ENCODE data around the gene IFT88.

Gene IFT88

DNA sequence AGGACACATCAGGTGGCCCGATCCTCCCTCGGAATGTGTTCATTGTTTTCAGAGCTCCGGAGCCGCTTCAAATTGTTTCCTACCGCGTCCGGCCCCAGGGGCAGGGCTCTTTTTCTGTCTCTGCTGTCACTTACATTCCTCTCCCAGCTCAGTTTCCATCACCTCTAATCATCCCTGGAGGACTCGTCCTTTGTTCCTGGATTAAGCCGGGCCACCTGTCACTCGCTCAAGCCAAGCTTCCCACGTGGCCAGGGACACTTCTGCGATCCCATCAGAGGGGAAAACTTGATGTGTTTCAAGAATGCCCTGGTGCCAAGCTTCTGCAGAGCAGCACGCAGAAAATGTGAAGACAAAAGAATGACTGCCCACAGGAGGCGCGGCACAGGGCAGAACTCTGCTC is 150.0 kb downstream of the IFT88 start:
- TF ChIP-seq ZNF274 (IDR thresholded peaks at IDR 0.05; ENCODE audit: low read depth, low read length), result no peak
- no peak overlapping the region for H3K4me3 ChIP-seq (ENCODE audit: low read length)

- no peak overlapping the region for H3K4me3 ChIP-seq (ENCODE audit: low read length)
- TF ChIP-seq ZNF274 (IDR thresholded peaks at IDR 0.05; ENCODE audit: low read depth, low read length), result no peak
Measured at GRCh38 chr13:20717581-20718542, 150.9 kb downstream of the IFT88 start.

DNA sequence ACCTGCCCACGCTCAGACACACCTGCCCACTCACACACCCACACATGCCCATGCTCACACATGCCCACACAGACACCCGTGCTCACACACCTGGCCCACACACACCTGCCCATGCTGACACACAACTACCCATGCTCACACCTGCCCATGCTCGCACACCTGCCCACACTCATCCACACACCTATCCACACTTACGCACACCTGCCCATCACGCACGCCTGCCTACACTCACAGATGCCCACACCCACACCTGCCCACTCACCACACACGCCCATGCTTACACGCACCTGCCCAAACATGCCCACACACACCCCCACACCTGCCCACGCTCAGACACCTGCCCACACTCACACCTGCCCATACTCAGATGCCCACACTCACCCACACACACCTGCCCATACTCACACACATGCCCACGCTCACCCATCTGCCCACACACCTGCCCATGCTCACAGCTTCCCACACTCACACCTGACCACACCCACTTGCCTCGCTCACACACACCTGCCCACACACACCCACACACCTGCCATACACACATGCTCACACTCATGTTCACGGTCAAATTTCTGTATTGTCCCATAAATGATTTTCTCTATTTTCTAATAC is 152.1 kb downstream of the IFT88 start:
- TF ChIP-seq ZNF274 (IDR thresholded peaks at IDR 0.05; ENCODE audit: low read depth, low read length), result no peak
- H3K4me3 ChIP-seq (ENCODE audit: low read length), result no peak overlapping the region

GRCh38 chr13:20719783-20720182 is 152.8 kb downstream of the IFT88 start:
- TF ChIP-seq ZNF274 (IDR thresholded peaks at IDR 0.05; ENCODE audit: low read depth, low read length), result no peak
- H3K4me3 ChIP-seq (ENCODE audit: low read length), result no peak overlapping the region

GRCh38 chr13:20720499-20720898 is 153.5 kb downstream of the IFT88 start:
- H3K4me3 ChIP-seq (ENCODE audit: low read length), result no peak overlapping the region
- no peak for TF ChIP-seq ZNF274 (IDR thresholded peaks at IDR 0.05; ENCODE audit: low read depth, low read length)

- TF ChIP-seq ZNF274 (IDR thresholded peaks at IDR 0.05; ENCODE audit: low read depth, low read length), result no peak
- H3K4me3 ChIP-seq (ENCODE audit: low read length), result no peak overlapping the region
Measured at GRCh38 chr13:20721058-20721453, 154.1 kb downstream of the IFT88 start.

DNA sequence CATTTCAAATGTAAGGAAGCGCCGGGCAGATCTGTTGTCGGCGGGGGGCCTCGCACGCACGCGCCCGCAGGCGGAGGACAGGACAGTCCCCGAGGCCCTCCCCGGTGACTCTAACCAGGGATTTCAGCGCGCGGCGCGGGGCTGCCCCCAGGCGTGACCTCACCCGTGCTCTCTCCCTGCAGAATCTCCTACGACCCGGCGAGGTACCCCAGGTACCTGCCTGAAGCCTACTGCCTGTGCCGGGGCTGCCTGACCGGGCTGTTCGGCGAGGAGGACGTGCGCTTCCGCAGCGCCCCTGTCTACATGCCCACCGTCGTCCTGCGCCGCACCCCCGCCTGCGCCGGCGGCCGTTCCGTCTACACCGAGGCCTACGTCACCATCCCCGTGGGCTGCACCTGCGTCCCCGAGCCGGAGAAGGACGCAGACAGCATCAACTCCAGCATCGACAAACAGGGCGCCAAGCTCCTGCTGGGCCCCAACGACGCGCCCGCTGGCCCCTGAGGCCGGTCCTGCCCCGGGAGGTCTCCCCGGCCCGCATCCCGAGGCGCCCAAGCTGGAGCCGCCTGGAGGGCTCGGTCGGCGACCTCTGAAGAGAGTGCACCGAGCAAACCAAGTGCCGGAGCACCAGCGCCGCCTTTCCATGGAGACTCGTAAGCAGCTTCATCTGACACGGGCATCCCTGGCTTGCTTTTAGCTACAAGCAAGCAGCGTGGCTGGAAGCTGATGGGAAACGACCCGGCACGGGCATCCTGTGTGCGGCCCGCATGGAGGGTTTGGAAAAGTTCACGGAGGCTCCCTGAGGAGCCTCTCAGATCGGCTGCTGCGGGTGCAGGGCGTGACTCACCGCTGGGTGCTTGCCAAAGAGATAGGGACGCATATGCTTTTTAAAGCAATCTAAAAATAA is 154.7 kb downstream of the IFT88 start:
- no peak overlapping the region; the same call in 1 of the 2 replicates for H3K4me3 ChIP-seq (ENCODE audit: low read length)
- no peak for TF ChIP-seq ZNF274 (IDR thresholded peaks at IDR 0.05; ENCODE audit: low read depth, low read length)

DNA sequence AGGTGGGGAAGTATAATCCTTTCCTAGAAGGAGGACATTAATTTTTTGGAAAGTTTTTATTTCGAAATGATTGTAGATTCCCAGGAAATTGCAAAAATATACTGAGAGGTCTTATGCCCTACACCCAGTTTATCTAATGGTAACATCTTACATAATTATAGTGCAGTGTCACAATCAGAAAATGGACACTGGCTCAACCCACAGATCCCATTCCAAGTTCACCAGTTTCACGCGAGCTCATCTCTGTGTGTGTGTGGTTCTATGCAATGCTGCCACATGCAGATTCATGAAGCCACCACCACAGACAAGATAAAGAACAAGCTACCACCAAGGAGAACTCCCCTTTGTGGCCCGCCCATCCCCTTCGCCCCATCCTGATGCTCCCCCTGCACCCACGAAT is 160.9 kb downstream of the IFT88 start:
- no peak overlapping the region for H3K4me3 ChIP-seq (ENCODE audit: low read length)
- no peak for TF ChIP-seq ZNF274 (IDR thresholded peaks at IDR 0.05; ENCODE audit: low read depth, low read length)

GRCh38 chr13:20728579-20729311 is 161.8 kb downstream of the IFT88 start:
- no peak overlapping the region for H3K4me3 ChIP-seq (ENCODE audit: low read length)
- TF ChIP-seq ZNF274 (IDR thresholded peaks at IDR 0.05; ENCODE audit: low read depth, low read length), result no peak

- no peak for TF ChIP-seq ZNF274 (IDR thresholded peaks at IDR 0.05; ENCODE audit: low read depth, low read length)
Measured at GRCh38 chr13:20729633-20730585, 163.0 kb downstream of the IFT88 start.

DNA sequence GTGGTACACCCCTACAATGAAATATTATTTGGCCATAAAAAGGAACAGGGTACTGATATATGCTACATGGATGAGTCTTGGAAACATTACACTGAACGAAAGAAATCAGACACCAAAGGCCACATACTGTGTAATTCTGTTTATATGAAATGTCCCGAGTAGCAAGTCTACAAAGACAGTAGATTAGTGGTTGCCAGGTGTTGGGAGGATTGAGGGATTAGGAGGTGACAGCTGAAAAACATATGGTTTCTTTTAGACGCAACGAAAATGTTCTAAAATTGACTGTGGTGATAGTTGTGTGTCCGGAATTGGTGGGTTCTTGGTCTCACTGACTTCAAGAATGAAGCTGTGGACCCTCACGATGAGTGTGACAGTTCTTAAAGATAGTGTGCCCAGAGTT is 171.7 kb downstream of the IFT88 start:
- TF ChIP-seq ZNF274 (IDR thresholded peaks at IDR 0.05; ENCODE audit: low read depth, low read length), result no peak
- no peak overlapping the region for H3K4me3 ChIP-seq (ENCODE audit: low read length)

More at GRCh38 chr13:20729633-20730585, 163.0 kb downstream of the IFT88 start:
- H3K4me3 ChIP-seq (ENCODE audit: low read length), result no peak overlapping the region

- H3K4me3 ChIP-seq (ENCODE audit: low read length), result no peak overlapping the region
- no peak for TF ChIP-seq ZNF274 (IDR thresholded peaks at IDR 0.05; ENCODE audit: low read depth, low read length)
Measured at GRCh38 chr13:20740021-20740420, 173.1 kb downstream of the IFT88 start.

Measured in GM08714 (cell line).